HG03520 (cell line): ENCODE results near the gene RFX7.

ENCODE experiments used
- ATAC-seq: cut with Tn5 transposase; IDR thresholded peaks from one replicate; pipeline ENCODE4 v1.9.1; 2021; ENCODE audit warnings: mild to moderate bottlenecking, moderate library complexity; ENCODE audit not compliant: unreplicated experiment

The RFX7 gene

GRCh38 chr15:56148064-56148463 lies 95.6 kb downstream of the RFX7 start:
- no peak for ATAC-seq

GRCh38 chr15:56146756-56147155 lies 96.9 kb downstream of the RFX7 start:
- ATAC-seq, result no peak

GRCh38 chr15:56128081-56128480 lies 115.6 kb downstream of the RFX7 start:
- ATAC-seq, result no peak

GRCh38 chr15:56126409-56126808 lies 117.3 kb downstream of the RFX7 start:
- no peak for ATAC-seq

DNA sequence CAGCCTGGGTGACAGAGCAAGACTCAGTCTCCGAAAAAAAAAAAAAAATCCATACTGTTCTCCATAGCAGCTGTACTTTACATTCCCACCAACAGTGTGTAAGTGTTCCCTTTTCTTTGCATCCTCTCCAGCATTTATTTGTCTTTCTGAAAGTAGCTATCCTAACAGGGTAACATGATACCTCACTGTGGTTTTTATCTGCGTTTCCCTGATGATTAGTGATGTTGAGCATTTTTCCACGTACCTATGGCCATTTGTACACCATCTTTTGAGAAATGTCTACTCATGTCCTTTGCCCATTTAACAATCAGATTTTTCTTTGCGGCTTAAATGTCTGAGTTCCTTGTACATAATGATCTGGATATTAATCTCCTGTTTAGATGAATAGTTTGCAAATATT lies 119.3 kb downstream of the RFX7 start:
- no peak for ATAC-seq

DNA sequence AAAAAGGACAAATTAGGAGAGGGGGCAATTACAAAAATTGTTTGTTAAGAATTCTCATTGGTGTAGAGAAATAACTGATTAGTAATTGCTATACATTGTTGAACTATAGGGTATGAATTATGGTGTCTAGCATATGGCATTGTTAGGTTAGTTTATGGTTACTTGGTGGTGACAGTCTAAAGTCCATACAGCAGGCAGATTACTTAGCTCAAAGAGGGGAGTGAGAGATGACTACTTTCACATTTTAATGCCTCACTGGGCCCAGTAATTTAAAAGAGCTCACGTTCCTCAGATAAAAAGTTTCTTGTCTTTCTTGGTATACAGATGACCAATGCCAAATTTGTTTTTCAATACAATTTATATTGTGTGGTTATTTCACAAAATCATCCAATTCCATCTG lies 137.8 kb downstream of the RFX7 start:
- no peak for ATAC-seq

DNA sequence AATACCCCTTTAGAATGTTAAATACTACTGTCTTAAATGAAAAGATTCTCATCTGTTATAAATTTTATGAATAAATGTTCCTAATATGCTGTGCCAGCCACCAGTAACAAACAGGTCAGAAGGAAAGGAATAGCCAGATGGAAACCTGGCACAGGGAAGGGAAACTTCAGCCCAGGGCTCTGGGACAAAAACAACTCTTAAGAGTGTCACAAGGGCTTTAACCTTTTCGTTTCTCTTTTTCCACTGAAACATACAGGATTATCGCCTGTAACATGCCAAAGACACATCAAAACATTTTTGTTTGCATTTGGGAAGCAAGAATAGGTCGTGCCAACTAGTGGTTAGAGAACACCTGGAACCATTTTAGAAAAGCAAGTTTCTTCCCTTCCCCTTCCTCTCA lies 141.2 kb downstream of the RFX7 start:
- ATAC-seq, result no peak

DNA sequence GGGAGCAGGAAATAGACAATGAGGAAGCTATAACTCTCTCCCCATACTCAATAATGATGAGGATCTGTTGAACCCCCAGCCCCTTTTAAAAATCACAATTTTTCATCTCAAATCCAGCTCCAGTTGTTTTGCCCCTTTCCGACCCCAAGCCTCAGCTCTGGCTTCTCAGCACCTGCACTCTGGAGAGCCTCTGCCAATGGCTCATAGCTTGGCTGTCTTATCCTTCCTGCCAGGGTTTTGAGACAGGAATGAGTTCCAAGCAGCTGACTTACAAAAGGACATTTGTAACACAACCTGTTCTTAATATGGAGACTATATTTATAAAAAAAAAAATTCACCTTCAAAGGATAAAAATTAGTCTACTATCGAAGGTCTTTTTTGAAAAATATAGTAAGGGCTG lies 144.4 kb downstream of the RFX7 start:
- ATAC-seq, result no peak

DNA sequence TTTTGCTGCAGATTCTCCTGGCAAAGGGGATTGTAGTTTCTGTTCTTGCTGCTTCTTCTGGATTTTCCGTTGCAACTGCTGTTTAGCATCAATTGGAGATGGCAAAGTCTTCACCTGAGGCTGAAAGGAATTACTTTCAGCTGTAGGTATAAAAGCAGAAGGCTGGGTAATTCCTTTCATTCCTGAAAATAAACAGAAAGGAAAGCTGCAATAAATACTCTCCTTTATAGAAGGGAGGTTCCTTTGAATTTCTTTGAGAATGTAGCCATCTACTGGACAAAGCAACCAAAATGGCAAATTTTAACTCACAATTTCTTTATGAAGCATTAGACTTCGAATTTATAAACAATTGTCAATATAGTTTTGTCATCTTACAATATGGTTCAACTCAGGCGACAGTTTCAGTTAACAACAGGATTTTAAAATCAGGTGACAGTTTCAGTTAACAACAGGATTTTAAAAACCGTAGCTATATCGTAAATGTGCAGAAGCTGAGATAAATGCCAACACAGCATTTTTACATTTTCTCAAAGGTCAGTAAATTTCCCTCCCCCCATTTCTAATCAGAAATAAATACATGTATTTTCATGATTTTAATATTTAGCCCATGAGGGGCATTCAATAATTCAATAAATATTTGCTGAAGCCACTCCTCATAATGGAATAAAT lies 145.3 kb downstream of the RFX7 start:
- no peak for ATAC-seq

GRCh38 chr15:56095406-56095805 lies 148.3 kb downstream of the RFX7 start:
- no peak for ATAC-seq

GRCh38 chr15:56094171-56094570 lies 149.5 kb downstream of the RFX7 start:
- no peak for ATAC-seq

DNA sequence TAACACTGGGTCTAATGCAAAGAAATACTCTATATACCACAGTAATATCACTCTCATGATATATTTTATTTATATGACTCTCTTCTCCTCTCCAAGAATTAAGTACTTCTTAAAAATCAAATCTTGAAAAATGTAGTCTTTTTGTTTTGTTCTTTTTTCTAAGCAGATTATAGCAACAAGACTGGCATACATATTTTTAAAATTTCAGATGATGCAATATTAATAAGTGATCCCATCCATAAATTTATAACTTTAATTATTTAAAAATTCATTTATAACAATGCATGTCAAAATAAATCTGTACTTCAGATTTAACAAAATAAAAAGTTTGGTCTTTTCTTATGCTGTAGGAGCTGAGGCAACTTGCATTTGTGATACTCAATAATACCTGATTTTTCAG lies 155.3 kb downstream of the RFX7 start:
- ATAC-seq, result no peak

DNA sequence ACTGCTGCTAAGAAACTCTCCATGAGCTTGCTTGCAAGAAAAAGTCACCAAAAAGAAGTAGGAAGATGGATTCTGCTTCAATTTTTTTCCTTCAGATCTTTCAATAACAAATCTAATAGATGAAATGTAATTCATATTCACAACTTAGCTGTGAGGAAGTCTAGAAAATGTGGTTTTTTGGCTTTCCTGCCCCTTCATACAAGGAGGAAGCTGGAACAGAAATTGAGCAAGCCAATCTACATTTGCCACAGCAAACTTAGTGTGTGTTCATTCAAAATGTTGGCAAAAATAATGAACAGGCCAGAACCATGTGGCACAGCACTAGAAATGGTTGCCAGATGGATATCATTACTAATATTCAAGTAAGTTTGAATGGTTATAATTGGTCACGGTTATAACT lies 157.1 kb downstream of the RFX7 start:
- ATAC-seq, result no peak

- no peak for ATAC-seq
These were observed 161.4 kb downstream of the RFX7 start for GRCh38 chr15:56082263-56082761.

DNA sequence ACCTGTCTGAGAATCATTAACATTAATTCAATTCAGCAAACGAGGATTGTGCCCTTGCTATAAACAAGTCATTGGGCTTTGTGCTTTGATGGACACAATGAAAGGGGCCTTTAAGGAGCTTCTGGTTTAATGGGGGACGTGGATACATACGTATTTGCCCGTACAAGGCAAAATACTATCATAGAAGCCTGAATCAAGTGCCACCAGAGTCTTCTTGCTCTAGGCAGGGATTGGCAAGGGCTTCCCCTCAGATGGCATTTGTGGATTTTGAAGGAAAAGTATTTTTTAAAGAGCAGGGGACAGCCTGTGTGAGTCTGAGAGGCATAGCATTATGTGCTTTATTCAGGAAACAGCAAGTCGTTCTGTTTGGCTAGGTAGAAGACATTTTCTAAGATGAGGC lies 166.6 kb downstream of the RFX7 start:
- no peak for ATAC-seq

- no peak for ATAC-seq
These were observed 167.0 kb downstream of the RFX7 start for GRCh38 chr15:56076640-56077039.

GRCh38 chr15:56074481-56075265 lies 169.0 kb downstream of the RFX7 start:
- ATAC-seq, result no peak

DNA sequence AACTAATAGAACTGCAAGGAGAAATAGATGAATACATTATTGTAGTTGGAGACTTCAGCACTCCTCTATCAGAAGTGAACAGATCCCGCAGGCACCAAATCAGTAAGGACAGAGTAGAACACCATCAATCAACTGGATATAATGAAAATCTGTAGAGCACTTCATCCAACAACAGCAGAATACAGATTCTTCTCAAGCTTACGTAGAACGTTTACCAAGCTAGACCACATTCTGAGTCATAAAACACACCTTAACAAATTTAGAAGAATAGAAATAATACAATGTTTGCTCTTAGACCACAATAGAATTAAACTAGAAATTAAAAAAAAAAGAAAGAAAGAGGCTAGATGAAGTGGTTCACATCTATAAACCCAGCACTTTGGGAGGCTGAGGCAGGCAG lies 179.5 kb downstream of the RFX7 start:
- no peak for ATAC-seq

- ATAC-seq, result no peak
These were observed 184.0 kb downstream of the RFX7 start for GRCh38 chr15:56059716-56060115.

DNA sequence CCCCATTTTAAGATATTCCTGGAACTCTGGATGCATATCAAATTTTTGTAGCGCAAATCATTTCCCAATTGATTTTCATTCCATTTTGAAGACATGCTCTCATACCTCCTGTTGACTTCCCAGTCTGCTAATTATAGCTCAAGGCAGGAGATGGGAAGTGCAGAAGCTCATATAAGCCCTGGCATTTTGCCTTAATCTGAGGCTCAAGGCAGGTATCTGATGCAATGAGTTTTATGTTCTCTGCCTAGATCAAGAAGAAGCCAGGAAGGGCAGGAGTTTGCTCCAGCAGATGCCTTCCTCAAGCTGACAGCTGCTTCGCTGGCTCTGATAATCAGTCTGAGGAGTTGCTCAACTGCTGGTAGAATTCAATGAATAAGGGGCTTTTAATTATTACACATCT lies 184.7 kb downstream of the RFX7 start:
- ATAC-seq, result no peak

DNA sequence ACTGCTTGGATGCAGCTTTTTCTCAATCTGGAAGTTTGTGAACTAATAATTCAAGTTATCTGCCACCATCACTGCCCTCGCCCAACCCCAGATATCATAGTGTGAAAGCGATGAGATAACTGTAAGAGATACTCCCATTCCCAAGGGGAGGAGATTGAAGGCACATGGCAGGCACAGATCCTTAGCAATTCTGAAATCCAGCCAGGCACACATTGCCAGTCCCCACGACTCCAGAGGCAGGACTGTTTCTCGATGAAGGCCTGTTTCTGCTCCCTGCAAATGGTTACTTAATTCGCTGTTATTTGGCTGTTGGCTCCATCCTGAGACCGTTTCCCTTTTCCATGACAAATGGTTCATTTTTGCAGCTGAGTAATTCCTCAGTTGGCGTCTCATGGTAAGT lies 187.1 kb downstream of the RFX7 start:
- no peak for ATAC-seq

GRCh38 chr15:56053046-56053400 lies 190.7 kb downstream of the RFX7 start:
- ATAC-seq, result no peak
